ENCODE data around the gene EIF4B. TPM values are rescaled to one million over a fixed set of nuclear protein-coding genes. Genes with fewer than 3 reads are reported as not detected.

Gene EIF4B
- total and polyA plus RNA-seq, 4 donors = 81.9 to 684 (median 220) TPM

- peak in 1 of 3 donors; percentile 55 for DNase-seq
- no peaks in the 10 kb centered on the region for H3K9me3 ChIP-seq (ENCODE audit: control insufficient read depth in 4 of 4, insufficient read depth in 3 of 4, low read length in 3 of 4)
- H3K27ac ChIP-seq (ENCODE audit: low read depth in 1 of 2, low read length in 1 of 2) = peak overlapping the region in 1 of 2 donors; percentile 54
- TF ChIP-seq CTCF (IDR thresholded peaks at IDR 0.05; ENCODE audit: control extremely low read depth, extremely low read depth) = no peak
- H3K4me1 ChIP-seq (ENCODE audit: control insufficient read depth in 5 of 5, insufficient read depth in 5 of 5, low read length in 5 of 5) = peaks cover 8 to 39% (median 28%) of the 10 kb centered on the region in 5 donors
- H3K9ac ChIP-seq (ENCODE audit: insufficient read depth in 1 of 2, low read length in 2 of 2) = no peak overlapping the region
- H3K27me3 ChIP-seq (ENCODE audit: control insufficient read depth in 3 of 3, insufficient read depth in 3 of 3, low read length in 2 of 3) = no peaks in the 10 kb centered on the region
- H3K36me3 ChIP-seq (ENCODE audit: control insufficient read depth in 4 of 4, insufficient read depth in 4 of 4, low read length in 4 of 4) = peaks cover 12 to 36% (median 22%) of the 10 kb centered on the region in 4 donors
- WGBS, 2 donors = 50 to 71% methylated on average over 6 of the region's 6 CpGs
- no peak for ATAC-seq (ENCODE audit: insufficient read depth, low FRiP score)
- no peak overlapping the region for H3K4me3 ChIP-seq
Measured at GRCh38 chr12:53073881-53074280, 67.6 kb downstream of the EIF4B start.

DNA sequence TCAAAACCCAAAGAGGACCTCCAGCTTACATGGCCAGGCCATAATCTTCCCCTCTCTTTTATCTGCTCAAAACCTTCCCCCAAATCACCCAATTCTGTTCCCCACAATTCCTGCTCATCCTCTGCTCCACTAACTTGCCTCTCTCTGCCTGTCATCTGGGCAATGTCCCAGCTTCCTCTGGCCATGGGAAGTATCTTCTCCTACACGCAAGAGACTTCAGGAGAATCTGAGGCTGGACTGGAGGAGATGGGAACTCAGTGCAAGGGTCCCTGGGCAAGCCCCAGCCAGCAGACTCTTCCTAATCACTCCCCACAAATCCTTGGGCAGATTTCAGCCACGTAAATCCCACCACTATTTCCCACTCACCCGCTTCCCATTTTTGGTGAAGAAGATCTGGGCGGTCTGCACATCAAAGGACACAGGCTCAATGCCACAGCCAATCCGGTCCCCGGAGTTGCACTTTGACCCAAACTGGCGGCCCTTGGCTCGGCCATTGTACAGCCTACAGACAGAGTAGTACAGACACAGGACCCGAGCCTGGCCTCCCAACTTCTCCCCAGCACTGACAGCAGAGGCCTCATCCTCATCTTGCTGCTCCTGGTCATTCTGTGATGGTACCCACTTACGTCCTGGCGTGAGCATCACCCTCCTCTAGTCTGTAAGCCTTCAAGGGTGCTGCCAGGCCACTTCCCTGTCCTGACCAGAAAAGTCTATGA, 68.2 kb downstream of the EIF4B start:
- H3K4me1 ChIP-seq (ENCODE audit: control insufficient read depth in 5 of 5, insufficient read depth in 5 of 5, low read length in 5 of 5) = peaks cover 8 to 39% (median 28%) of the 10 kb centered on the region in 5 donors
- 92% methylated on average over 11 of the region's 11 CpGs for WGBS, 2 donors
- H3K9me3 ChIP-seq (ENCODE audit: control insufficient read depth in 4 of 4, insufficient read depth in 3 of 4, low read length in 3 of 4) = no peaks in the 10 kb centered on the region
- H3K27me3 ChIP-seq (ENCODE audit: control insufficient read depth in 3 of 3, insufficient read depth in 3 of 3, low read length in 2 of 3) = no peaks in the 10 kb centered on the region
- H3K36me3 ChIP-seq (ENCODE audit: control insufficient read depth in 4 of 4, insufficient read depth in 4 of 4, low read length in 4 of 4) = peaks cover 12 to 36% (median 22%) of the 10 kb centered on the region in 4 donors
- H3K27ac ChIP-seq (ENCODE audit: low read depth in 1 of 2, low read length in 1 of 2) = peak overlapping the region in 1 of 2 donors; percentile 54
- H3K4me3 ChIP-seq = no peak overlapping the region
- DNase-seq (no peak), ATAC-seq (ENCODE audit: insufficient read depth, low FRiP score) (no peak)
- no peak for TF ChIP-seq CTCF (IDR thresholded peaks at IDR 0.05; ENCODE audit: control extremely low read depth, extremely low read depth)
- H3K9ac ChIP-seq (ENCODE audit: insufficient read depth in 1 of 2, low read length in 2 of 2) = no peak overlapping the region

DNA sequence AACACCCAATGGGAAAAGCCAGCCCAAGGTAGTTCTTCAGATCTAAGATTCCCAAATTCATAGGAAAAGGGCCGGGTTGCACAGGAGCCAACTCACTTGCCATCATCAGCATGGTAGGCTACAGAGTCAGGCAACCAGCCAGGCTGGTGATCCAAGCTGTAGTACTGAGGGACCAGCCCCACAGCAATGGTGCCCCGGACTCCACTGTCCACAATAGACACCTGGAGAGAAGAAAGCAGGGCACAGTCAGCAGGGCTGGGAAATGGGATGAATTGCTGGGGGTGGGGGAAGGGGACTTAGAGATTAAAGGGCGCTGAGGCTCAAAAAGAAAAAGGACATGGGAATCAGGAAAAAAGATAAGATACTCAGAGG, 68.7 kb downstream of the EIF4B start:
- Histone ChIP-seq H3K4me1 (ENCODE audit: control insufficient read depth in 5 of 5, insufficient read depth in 5 of 5, low read length in 5 of 5) (peaks cover 8 to 42% (median 29%) of the 10 kb centered on the region in 5 donors), H3K4me3 (no peak overlapping the region), H3K9me3 (ENCODE audit: control insufficient read depth in 4 of 4, insufficient read depth in 3 of 4, low read length in 3 of 4) (no peaks in the 10 kb centered on the region), H3K9ac (ENCODE audit: insufficient read depth in 1 of 2, low read length in 2 of 2) (no peak overlapping the region), H3K27me3 (ENCODE audit: control insufficient read depth in 3 of 3, insufficient read depth in 3 of 3, low read length in 2 of 3) (no peaks in the 10 kb centered on the region), H3K36me3 (ENCODE audit: control insufficient read depth in 4 of 4, insufficient read depth in 4 of 4, low read length in 4 of 4) (peaks cover 12 to 36% (median 22%) of the 10 kb centered on the region in 4 donors), H3K27ac (ENCODE audit: low read depth in 1 of 2, low read length in 1 of 2) (no peak overlapping the region)
- DNase-seq (no peak), ATAC-seq (ENCODE audit: insufficient read depth, low FRiP score) (no peak)
- TF ChIP-seq CTCF (IDR thresholded peaks at IDR 0.05; ENCODE audit: control extremely low read depth, extremely low read depth) = no peak
- WGBS, 2 donors = 96 to 98% methylated on average over 3 of the region's 3 CpGs

All from lung (tissue), 12 donors.